M059J (cell line): ENCODE measurements around the gene R3HDM2. TPM values are rescaled to one million over a fixed set of nuclear protein-coding genes. Genes with fewer than 3 reads are reported as not detected.

ENCODE experiments used
- DNase-seq: peaks from one replicate; pipeline ENCODE4 v3.0.0-alpha.2; 2012; ENCODE audit warnings: low read depth
- total RNA-seq: library from RNA; depleted of rRNA; stranded (reverse); fragments of >200 nt; shearing (Covaris generic); gene quantifications from 2 replicates; pipeline ENCODE4 v1.2.3, GENCODE V29; 2014

The R3HDM2 gene
- total RNA-seq, 1 experiment from 2014 or later = 16.4 TPM

- DNase-seq = no peak
Measured at GRCh38 chr12:57266681-57267080, 164.2 kb downstream of the R3HDM2 start.

DNA sequence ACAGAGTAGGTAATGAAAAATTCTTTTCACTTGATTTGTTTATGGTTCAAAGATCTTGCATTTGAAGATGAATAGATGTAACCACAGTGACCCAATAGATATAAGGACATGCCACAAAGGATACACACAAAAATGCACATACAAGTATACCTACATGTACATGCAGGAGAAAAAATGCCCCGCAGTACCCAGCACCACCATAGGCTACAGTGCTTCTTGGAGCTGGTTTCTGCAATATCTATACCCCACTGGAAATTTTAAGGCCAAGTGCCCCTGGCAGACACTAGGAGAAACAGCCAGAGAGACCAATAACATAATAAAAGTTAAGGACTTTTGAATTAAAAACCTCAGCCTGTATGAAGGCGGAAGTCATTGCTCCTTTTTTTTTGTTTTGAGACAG lies 167.7 kb downstream of the R3HDM2 start:
- no peak for DNase-seq

DNA sequence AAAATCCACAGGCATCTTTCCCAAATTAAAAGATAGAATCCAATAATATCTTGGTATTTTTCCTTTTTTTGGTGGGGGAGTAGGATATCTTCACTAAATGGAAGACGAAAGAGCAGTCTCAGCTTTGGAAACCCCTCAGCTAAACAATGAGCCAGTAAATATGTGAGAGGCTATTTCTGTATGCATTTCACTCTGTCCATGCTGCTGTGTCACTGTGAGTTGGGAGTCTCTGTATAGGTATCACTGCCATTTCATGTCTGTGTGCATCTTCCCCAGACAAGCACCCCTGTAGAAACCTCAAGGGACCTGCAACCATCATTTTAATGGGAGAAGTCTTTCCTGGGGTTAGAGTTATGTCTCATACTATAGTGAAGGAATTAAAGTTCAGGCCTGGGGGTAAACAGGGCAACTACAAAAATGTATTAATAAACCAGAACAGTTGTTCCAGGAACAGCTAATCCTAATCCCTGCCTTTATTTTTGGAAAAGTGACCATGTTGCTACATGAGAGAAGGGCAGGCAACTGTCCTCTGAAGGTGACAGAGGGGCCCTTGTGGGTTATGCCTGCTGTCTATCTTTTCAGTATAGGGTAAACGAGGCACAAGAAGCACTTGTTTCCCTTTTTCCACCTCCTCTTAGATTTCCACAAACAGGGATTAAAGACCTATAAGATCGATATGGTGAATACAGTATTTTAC lies 168.6 kb downstream of the R3HDM2 start:
- no peak for DNase-seq

DNA sequence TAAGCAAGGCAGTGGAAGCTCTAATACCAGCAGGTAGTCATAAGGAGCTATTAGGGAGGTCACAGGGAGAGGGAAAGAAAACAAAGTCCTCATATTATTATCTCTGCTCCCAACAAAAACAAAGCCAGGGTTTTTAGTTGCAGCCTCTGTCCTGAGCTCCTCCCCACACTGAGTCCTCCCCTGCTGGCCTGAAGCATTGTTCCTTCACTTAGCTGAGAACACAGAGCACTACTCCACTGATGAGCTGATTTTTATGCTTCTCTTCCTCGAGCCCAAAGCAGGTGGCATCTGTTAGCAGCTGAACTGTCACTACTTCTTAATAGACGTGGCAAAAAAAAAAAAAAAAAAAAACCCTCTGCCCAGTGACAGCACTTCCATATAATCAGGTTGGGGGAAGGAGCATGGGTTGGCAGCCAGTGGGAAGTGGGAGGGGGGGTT lies 169.4 kb downstream of the R3HDM2 start:
- no peak for DNase-seq

DNA sequence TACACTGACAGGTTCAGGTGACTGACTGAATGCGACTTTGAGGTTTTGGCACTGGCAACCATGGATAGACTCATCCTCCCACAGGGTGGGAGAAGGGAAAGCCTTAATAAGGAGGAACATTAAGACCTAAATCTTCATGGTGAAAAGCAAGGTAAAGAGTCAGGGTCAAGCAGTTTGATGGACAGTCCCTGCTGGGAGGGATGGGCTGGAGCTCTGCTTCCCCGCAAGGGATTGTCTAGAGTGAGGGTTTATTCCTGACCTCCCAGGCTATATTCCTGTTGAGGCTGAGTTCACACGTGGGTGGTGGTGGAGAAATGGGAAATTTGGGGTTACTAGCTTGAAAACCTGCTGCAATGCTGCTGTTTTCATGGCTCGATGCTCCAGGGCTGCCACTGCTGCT lies 170.5 kb downstream of the R3HDM2 start:
- no peak for DNase-seq

GRCh38 chr12:57258977-57259970 lies 171.6 kb downstream of the R3HDM2 start:
- no peak for DNase-seq

- DNase-seq = no peak
Measured at GRCh38 chr12:57255916-57256315, 174.9 kb downstream of the R3HDM2 start.

- DNase-seq = no peak
Measured at GRCh38 chr12:57254506-57255280, 176.2 kb downstream of the R3HDM2 start.

- DNase-seq = no peak
Measured at GRCh38 chr12:57250956-57251355, 179.9 kb downstream of the R3HDM2 start, which contains the start of gene STAC3. Gene STAC3 (minus strand): TSS chr12:57251187. CDS start chr12:57249636, 1,551 bp downstream.

GRCh38 chr12:57250541-57250940 lies 180.3 kb downstream of the R3HDM2 start:
- DNase-seq = no peak

GRCh38 chr12:57248934-57249742 lies 181.7 kb downstream of the R3HDM2 start:
- no peak for DNase-seq

GRCh38 chr12:57247041-57247440 lies 183.8 kb downstream of the R3HDM2 start:
- no peak for DNase-seq

DNA sequence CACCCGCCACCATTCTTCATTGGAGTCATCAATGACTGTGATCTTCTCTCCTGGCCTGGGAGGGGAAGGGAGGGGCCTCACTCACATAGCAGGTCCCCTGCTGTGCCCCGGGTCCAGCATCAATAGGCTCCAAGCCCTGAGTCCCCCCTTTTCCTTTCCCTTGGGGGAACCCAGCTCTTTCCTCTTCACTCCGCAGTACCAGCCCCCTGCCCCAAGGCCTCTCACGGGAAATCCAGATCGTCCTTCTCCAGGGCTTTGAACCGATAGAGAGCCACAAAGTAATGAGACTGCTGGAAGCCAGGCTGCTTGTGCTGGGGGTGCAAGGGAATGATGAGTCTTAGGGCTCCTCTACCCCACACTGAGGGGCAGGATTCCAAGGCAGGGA lies 186.5 kb downstream of the R3HDM2 start:
- no peak for DNase-seq

DNA sequence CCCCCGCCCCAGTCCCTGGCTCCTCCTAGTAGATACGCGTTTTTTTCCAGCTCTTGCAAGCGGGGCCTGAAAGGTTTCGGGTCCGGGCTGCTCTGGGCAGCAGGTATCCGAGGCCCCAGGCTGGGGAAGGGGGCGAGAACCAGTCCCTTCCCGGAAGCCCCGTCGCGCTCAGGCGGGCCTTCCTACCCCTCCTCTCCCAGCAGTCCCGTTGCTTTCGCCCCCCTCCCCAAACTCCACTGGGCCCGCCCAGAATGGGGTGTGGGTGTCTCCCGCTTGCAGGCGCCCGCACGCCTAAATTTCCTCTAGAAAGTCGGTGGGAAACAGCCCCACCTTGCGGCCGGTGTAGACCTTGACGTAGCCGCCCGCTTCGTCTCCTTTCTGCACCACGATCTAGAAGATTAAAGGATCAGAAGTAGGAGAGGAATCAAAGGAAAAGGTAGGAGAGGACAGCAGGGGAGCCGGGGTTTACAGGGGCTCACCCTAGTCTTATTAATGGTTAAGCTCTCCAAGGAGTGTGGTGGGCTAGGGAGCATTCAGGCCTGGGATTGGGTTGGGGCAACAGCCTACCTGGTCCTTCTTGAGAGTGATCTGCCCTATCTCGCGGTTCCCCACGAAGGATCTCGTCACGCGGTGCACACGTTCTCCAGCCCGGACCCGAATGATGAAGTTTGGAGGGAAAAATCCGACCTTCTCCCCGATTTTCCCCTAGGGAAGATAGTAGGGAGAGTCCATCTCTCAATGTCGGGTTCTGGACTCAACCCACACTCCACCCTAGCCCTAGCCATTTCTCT lies 187.1 kb downstream of the R3HDM2 start:
- DNase-seq = peak; percentile 70

GRCh38 chr12:57242691-57243454 lies 188.0 kb downstream of the R3HDM2 start:
- peak; percentile 46 for DNase-seq

GRCh38 chr12:57242329-57242690 lies 188.5 kb downstream of the R3HDM2 start:
- DNase-seq = peak; percentile 25

DNA sequence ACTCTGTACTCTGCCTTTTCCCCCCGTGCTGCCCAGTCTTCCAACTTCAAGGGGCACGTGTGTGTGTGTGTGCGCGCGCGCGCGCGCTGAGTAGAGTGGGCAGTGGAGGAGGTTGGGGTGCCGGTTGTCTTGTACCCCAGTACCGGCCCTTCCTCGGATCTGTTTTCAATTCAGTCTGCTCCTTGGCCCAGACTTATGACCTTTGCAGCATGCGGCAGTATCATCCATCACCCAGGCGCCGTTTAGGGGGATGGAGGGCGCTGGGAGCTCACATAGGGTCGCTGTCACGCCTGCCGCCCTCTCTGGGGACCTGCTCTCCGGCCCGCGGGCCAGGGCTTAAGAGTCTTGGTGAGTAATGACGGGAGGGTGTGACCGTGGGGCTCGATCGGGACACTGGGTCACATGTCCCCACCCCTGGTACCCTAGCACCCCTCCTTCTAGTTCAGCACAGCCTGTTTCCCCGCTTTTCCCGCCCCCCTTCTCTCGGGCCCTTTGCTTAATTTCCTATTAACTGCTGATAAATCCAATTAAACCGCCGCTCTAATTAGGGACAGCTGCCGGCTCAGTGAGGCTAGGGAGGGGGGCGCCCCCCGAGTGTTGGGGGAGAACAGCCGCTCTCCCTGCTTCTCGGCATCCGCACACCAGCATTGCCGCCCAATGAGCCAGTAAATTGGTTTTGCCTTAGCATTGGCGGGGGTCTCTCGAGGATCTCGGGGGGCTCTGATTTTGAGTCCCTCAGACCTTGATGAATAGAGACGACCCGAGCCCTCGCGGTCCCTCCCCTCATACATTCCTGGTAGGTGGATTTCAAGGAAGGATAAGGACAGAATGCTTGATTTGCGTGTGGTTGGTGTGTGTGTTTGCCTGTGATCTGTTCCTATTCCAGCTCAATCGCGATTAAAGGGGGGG lies 189.2 kb downstream of the R3HDM2 start:
- no peak for DNase-seq

DNA sequence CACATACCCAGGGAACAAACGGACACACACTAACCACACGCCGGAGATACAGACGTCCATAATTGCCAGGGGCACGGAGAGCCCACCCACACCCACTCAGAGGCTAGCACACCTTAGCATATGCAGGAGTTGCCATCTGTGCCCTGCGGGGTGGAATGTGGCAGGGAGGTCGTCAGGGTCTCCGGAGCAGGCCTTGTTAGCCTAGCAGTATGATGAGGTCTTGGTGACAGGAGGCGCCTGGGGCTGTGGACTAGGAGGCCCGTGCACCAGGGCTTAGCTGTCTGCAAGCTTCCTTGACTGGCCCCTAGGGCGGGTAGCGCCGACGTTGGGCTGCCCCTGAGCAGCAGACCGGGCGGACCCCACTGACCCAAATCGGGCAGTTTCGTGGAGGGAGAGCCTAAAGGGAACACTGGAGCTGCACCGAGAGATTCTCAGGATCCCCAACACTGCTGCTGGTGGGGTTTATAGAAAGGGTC lies 189.9 kb downstream of the R3HDM2 start:
- DNase-seq = no peak
